Heart right ventricle (tissue), 16 donors: ENCODE results near the gene IRS2. TPM values are rescaled to one million over a fixed set of nuclear protein-coding genes. Genes with fewer than 3 reads are reported as not detected.

Experiments
- ATAC-seq, 8 donors: fragments of 200-7000 bp; cut with Tn5 transposase; one replicate each; pipeline ENCODE4 v1.9.1; 2020; ENCODE audit warnings: mild to moderate bottlenecking in 8 of 8, moderate library complexity in 8 of 8, moderate number of reproducible peaks in 1 of 8
- DNase-seq, 2 donors: peaks; one replicate each; pipeline ENCODE4 v3.0.0-alpha.2; 2020
- H3K27ac ChIP-seq, 10 donors: fragments of 200-600 bp; sonication (generic) in 2 of 10; one replicate each; pipeline versions ENCODE4 v1.5.0 to v1.8.0; 2020 to 2022; ENCODE audit warnings: mild to moderate bottlenecking in 3 of 10
- H3K27me3 ChIP-seq, 7 donors: fragments of 200-600 bp; one replicate each; pipeline ENCODE4 v1.8.0; 2021 to 2022; ENCODE audit warnings: mild to moderate bottlenecking in 2 of 7
- H3K36me3 ChIP-seq, 9 donors: fragments of 200-600 bp; sonication (generic) in 1 of 9; one replicate each; pipeline versions ENCODE4 v1.5.0 to v1.8.0; 2020 to 2022; ENCODE audit warnings: mild to moderate bottlenecking in 2 of 9
- H3K4me1 ChIP-seq, 9 donors: fragments of 200-600 bp; sonication (generic) in 1 of 9; one replicate each; pipeline versions ENCODE4 v1.5.0 to v1.8.0; 2020 to 2022; ENCODE audit warnings: mild to moderate bottlenecking in 4 of 9
- H3K4me3 ChIP-seq, 10 donors: fragments of 200-600 bp; sonication (generic) in 2 of 10; one replicate each; pipeline versions ENCODE4 v1.5.0 to v1.8.0; 2020 to 2022; ENCODE audit warnings: mild to moderate bottlenecking in 7 of 10, moderate library complexity in 2 of 10
- H3K9me3 ChIP-seq, 11 donors: fragments of 200-600 bp in 10 of 11; sonication (generic) in 2 of 11; one replicate each; pipeline versions ENCODE4 v1.5.0 to v1.8.0; 2013 to 2022; ENCODE audit warnings: mild to moderate bottlenecking in 2 of 11, control low read depth in 1 of 11, moderate library complexity in 1 of 11
- CTCF ChIP-seq, 9 donors: fragments of 200-600 bp; sonication (generic) in 2 of 9; IDR thresholded peaks; one replicate each; pipeline versions ENCODE4 v1.5.0 to v1.8.0; 2021 to 2022; ENCODE audit warnings: antibody characterized with exemption in 9 of 9, mild to moderate bottlenecking in 5 of 9, moderate library complexity in 1 of 9
- WGBS, 2 donors: extraction: QIAGEN DNeasy Blood & Tissue Kit; methylation state at CpG; one replicate each; pipeline ENCODE4 v1.1.7; 2013; ENCODE audit warnings: inconsistent platforms in 1 of 2; 5-methylcytosine and 5-hydroxymethylcytosine counted together
- intact Hi-C, 10 donors: fragments of 100-400 bp; cut with DNase I; formaldehyde crosslinking; loops; one replicate each; pipeline versions ENCODE4 v1.11.1 to v1.14.2; 2022
- polyA plus RNA-seq, 2 donors: library from polyadenylated mRNA; stranded (reverse); fragments of 200-250 nt; gene quantifications; one replicate each; pipeline ENCODE4 v1.2.3, GENCODE V29; 2013
- total RNA-seq, 10 donors: library from RNA; stranded (reverse); fragmentation: NEBNext Ultra II Directional in 3 of 10; extraction: Animal tissue kit (Norgen Biotek cat#: 25700) in 3 of 10; gene quantifications; one replicate each; pipeline versions ENCODE4 v1.2.1 to v1.2.4, GENCODE V29; 2021 to 2023
- donor health status: Arrhythmogenic right ventricular cardiomyopathy.
- donor health status: ischemic (EF 13 %, LVEDD 7.1; RV severe dilation, severe dysfunction).
- donor health status: healthy with polysubstance abuse.
- donor health status: DM: no; HTN: yes; CAD: no.
- donor health status: DM: no; HTN: no; CAD: no.
- donor health status: ischemic (EF 25% LVEDD 6.9; RV normal size, moderate dysfunction).
- donor health status: ischemic (EF 25% LVEDD 5.7; RV mildly dilated, moderate dysfunction).
- donor health status: healthy.
- donor health status: DM: yes; HTN: yes; CAD: no.
- donor health status: Ischemic cardiomyopathy.
- donor health status: ischemic (EF 35%, LVEDD 5.7; RV mildly dilated, moderate dysfunction).
- donor health status: nonischemic (EF 11% LVEDD 7.7; RV severe dilation, severe dysfunction).
- donor health status: DM: yes; HTN: yes; CAD: no.
- donor health status: PGD.
- donor health status: ischemic (EF 29% LVEDD 5.4; RV normal size, mild dysfunction).
- donor health status: nonischemic (EF 23%, LVEDD 6.1; RV moderate dilation, normal function).

IRS2 gene
- total and polyA plus RNA-seq, 12 donors: 4.2 to 49.3 (median 13.7) TPM

GRCh38 chr13:109815651-109816050, 29.3 kb upstream of the IRS2 start:
- 77 to 86% methylated on average over 5 of the region's 5 CpGs for WGBS, 2 donors
- Histone ChIP-seq H3K27me3 (peaks cover 0 to 14% (median 5%) of the 10 kb centered on the region in 7 donors), H3K4me3 (no peak overlapping the region), H3K36me3 (no peaks in the 10 kb centered on the region), H3K4me1 (no peaks in the 10 kb centered on the region), H3K9me3 (no peaks in the 10 kb centered on the region), H3K27ac (no peak overlapping the region)
- no peak for ATAC-seq
- no peak for DNase-seq
- TF ChIP-seq CTCF (IDR thresholded peaks at IDR 0.05): no peak
- intact Hi-C loops: no loop called here

- Histone ChIP-seq H3K9me3 (no peaks in the 10 kb centered on the region), H3K4me1 (no peaks in the 10 kb centered on the region), H3K4me3 (no peak overlapping the region), H3K36me3 (no peaks in the 10 kb centered on the region), H3K27ac (no peak overlapping the region), H3K27me3 (peaks cover 0 to 14% (median 5%) of the 10 kb centered on the region in 7 donors)
- TF ChIP-seq CTCF (IDR thresholded peaks at IDR 0.05): no peak
- no peak for DNase-seq
- no peak for ATAC-seq
- intact Hi-C loops: no loop called here
These were observed 27.3 kb upstream of the IRS2 start for GRCh38 chr13:109813663-109814062.

- WGBS, 2 donors: 75 to 86% methylated on average over 8 of the region's 8 CpGs
- no peaks in the 10 kb centered on the region for H3K4me1 ChIP-seq
- intact Hi-C loops: no loop called here
- H3K9me3 ChIP-seq: no peaks in the 10 kb centered on the region
- peaks cover 0 to 14% (median 5%) of the 10 kb centered on the region in 7 donors for H3K27me3 ChIP-seq
- ATAC-seq: no peak
- H3K27ac ChIP-seq: no peak overlapping the region
- TF ChIP-seq CTCF (IDR thresholded peaks at IDR 0.05): no peak
- DNase-seq: no peak
- H3K4me3 ChIP-seq: no peak overlapping the region
- H3K36me3 ChIP-seq: no peaks in the 10 kb centered on the region
These were observed 26.0 kb upstream of the IRS2 start for GRCh38 chr13:109812382-109812781.

GRCh38 chr13:109810761-109811510, 24.6 kb upstream of the IRS2 start:
- Histone ChIP-seq H3K4me1 (no peaks in the 10 kb centered on the region), H3K4me3 (no peak overlapping the region), H3K36me3 (no peaks in the 10 kb centered on the region), H3K9me3 (no peaks in the 10 kb centered on the region), H3K27ac (no peak overlapping the region), H3K27me3 (peaks cover 0 to 14% (median 2%) of the 10 kb centered on the region in 7 donors)
- no peak for DNase-seq
- intact Hi-C loops: no loop called here
- TF ChIP-seq CTCF (IDR thresholded peaks at IDR 0.05): no peak
- peak in 1 of 8 donors; percentile 47 for ATAC-seq
- WGBS, 2 donors: 85 to 93% methylated on average over 19 of the region's 19 CpGs
